T-cell (primary cell): Measurements from ENCODE around the gene SLC9A9. TPM values are rescaled to one million over a fixed set of nuclear protein-coding genes. Genes with fewer than 3 reads are reported as not detected.

Source experiments
- ATAC-seq, 4 experiments: fragments of 200-7000 bp in 3 of 4; fragments of 150-1000 bp in 1 of 4; cut with Tn5 transposase; replicated peaks in 1 of 4; 1 replicate in 3 of 4; 2 replicates in 1 of 4; pipeline ENCODE4 v1.10.0; 2021; ENCODE audit warnings: moderate library complexity in 3 of 4, mild to moderate bottlenecking in 2 of 4, moderate number of reproducible peaks in 1 of 4
- CTCF ChIA-PET, 2 donors: fragments of 300-600 bp; sonication (Branson Sonifier 250); formaldehyde crosslinking; loops; one replicate each; lab custom pipeline; 2022; ENCODE audit warnings: antibody characterized with exemption in 2 of 2; lab: Charles Lee
- POLR2A ChIA-PET, 2 donors: fragments of 300-600 bp; sonication (Branson Sonifier 250); formaldehyde crosslinking; loops; one replicate each; lab custom pipeline; 2022; ENCODE audit warnings: antibody characterized with exemption in 2 of 2; lab: Charles Lee
- DNase-seq, 35 experiments: peaks; one replicate each; pipeline versions ENCODE4 v3.0.0 to v3.0.0-alpha.2; 2013 to 2023
- H3K27ac ChIP-seq: one replicate; pipeline ENCODE4 v1.5.1; 2013; ENCODE audit warnings: low read length
- H3K27me3 ChIP-seq, 2 experiments: replicated peaks in 1 of 2; 1 replicate in 1 of 2; 2 replicates in 1 of 2; pipeline versions ENCODE4 v1.6.1 to v1.7.0; 2013; ENCODE audit warnings: low read length in 1 of 2, mixed read lengths in 1 of 2; ENCODE audit not compliant: control insufficient read depth in 2 of 2, insufficient read depth in 2 of 2; ENCODE audit errors: extremely low read depth in 1 of 2
- H3K36me3 ChIP-seq, 2 donors: 1 replicate in 1 of 2; 2 replicates in 1 of 2; pipeline versions ENCODE4 v1.6.1 to v1.7.0; 2013; ENCODE audit warnings: low read length in 1 of 2; ENCODE audit not compliant: control insufficient read depth in 2 of 2, insufficient read depth in 1 of 2; ENCODE audit errors: extremely low read depth in 1 of 2
- H3K4me1 ChIP-seq, 2 experiments: 1 replicate in 1 of 2; 2 replicates in 1 of 2; pipeline versions ENCODE4 v1.6.1 to v1.7.0; 2013; ENCODE audit warnings: low read length in 2 of 2, mixed read lengths in 1 of 2; ENCODE audit not compliant: insufficient read depth in 2 of 2, control insufficient read depth in 1 of 2; ENCODE audit errors: extremely low read depth in 1 of 2
- H3K4me3 ChIP-seq, 2 donors: 1 replicate in 1 of 2; 2 replicates in 1 of 2; pipeline versions ENCODE4 v1.5.1 to v1.7.0; 2013; ENCODE audit warnings: mild to moderate bottlenecking in 2 of 2, low read length in 1 of 2, moderate library complexity in 1 of 2; ENCODE audit not compliant: control insufficient read depth in 1 of 2; ENCODE audit errors: extremely low read depth in 1 of 2
- H3K9me3 ChIP-seq: 2 replicates; pipeline ENCODE4 v1.7.0; 2013
- H3K27ac Mint-ChIP-seq, 2 donors: one replicate each; pipeline ENCODE4 v1.8.0; 2020 to 2021; ENCODE audit warnings: mild to moderate bottlenecking in 2 of 2, mixed read lengths in 2 of 2
- H3K27me3 Mint-ChIP-seq, 2 donors: one replicate each; pipeline ENCODE4 v1.8.0; 2021 to 2022; ENCODE audit warnings: mixed read lengths in 2 of 2
- H3K36me3 Mint-ChIP-seq: one replicate; pipeline ENCODE4 v1.8.0; 2021; ENCODE audit warnings: mixed read lengths
- H3K4me1 Mint-ChIP-seq, 3 donors: one replicate each; pipeline ENCODE4 v1.8.0; 2020 to 2022; ENCODE audit warnings: mixed read lengths in 3 of 3, mild to moderate bottlenecking in 1 of 3
- H3K4me3 Mint-ChIP-seq, 3 donors: one replicate each; pipeline ENCODE4 v1.8.0; 2020 to 2022; ENCODE audit warnings: mild to moderate bottlenecking in 3 of 3, mixed read lengths in 3 of 3, moderate library complexity in 3 of 3
- H3K9me3 Mint-ChIP-seq, 3 donors: one replicate each; pipeline ENCODE4 v1.8.0; 2020 to 2022; ENCODE audit warnings: mixed read lengths in 3 of 3
- WGBS: methylation state at CpG from one replicate; pipeline ENCODE4 v1.1.5; 2013; ENCODE audit warnings: missing lambda C conversion rate; ENCODE audit not compliant: insufficient coverage; 5-methylcytosine and 5-hydroxymethylcytosine counted together
- total RNA-seq, 35 experiments: library from RNA in 6 of 35; stranded (reverse) in 6 of 35; fragments of 120-200 nt in 1 of 35; gene quantifications; one replicate each; pipeline versions ENCODE4 v1.2.1 to v1.2.4 and lab custom pipeline; 2013 to 2026

Gene SLC9A9
- total RNA-seq, 5 donors from 2014 or later (not counting 1 experiment from before 2014, with no cell fraction given): 11.2 to 36.8 (median 17.8) TPM

DNA sequence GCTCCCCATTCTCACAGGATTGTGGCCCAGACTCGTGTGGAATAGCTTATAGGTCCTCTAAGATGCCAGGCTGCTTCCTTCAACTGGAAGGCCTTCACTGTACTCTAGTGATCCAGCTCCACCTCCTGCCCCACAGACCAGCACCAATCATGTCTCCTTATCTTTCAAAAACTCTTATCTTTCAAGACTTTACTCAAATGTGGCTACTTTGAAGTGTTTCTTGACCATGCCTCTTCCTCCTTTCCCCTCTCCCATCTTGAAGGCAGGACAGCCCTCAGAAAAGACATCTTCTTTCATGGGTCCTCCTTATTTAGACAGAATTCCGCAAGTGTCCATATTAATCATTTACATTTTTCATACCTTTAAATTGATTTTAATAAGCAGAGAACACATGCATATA lies 586.4 kb downstream of the SLC9A9 start:
- no peaks in the 10 kb centered on the region for H3K9me3 Mint-ChIP-seq
- ChIA-PET CTCF (no interaction called here), POLR2A (no interaction called here)
- Histone ChIP-seq H3K9me3 (no peaks in the 10 kb centered on the region), H3K4me1 (no peaks in the 10 kb centered on the region), H3K36me3 (peaks cover 0 to 13% of the 10 kb centered on the region in 2 donors), H3K27me3 (no peaks in the 10 kb centered on the region), H3K4me3 (no peak overlapping the region), H3K27ac (no peak overlapping the region)
- H3K36me3 Mint-ChIP-seq: peaks cover 14% of the 10 kb centered on the region
- WGBS: 42% methylated on average over 1 of the region's 2 CpGs
- no peaks in the 10 kb centered on the region for H3K27me3 Mint-ChIP-seq
- H3K27ac Mint-ChIP-seq: no peak overlapping the region
- DNase-seq (no peak), ATAC-seq (no peak)
- H3K4me3 Mint-ChIP-seq: no peak overlapping the region
- peaks cover 0 to 6% (median 2%) of the 10 kb centered on the region in 3 donors for H3K4me1 Mint-ChIP-seq

DNA sequence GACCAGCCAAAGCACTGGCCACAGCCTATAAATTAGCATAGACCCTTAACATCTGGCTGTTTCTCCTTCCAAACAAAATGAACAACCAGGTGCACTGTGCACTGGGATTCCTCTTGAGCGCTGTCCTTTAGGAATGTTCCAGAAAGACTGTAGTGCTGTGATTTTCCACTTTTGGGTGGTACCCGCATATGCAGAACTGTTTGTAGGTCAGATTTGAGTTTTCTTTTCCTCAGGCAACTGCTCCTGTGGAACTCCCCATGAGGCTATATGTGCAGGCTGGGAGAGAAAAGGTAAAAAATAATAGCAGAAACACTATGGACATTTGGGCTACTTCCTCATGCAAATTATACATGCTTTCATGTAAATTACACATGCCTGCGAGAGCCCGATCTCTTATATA lies 589.6 kb downstream of the SLC9A9 start:
- DNase-seq: no peak
- ChIA-PET CTCF (no interaction called here), POLR2A (no interaction called here)

GRCh38 chr3:143256416-143256815 lies 591.9 kb downstream of the SLC9A9 start:
- Histone ChIP-seq H3K4me3 (no peak overlapping the region), H3K27ac (no peak overlapping the region), H3K36me3 (no peaks in the 10 kb centered on the region), H3K4me1 (no peaks in the 10 kb centered on the region), H3K27me3 (no peaks in the 10 kb centered on the region), H3K9me3 (no peaks in the 10 kb centered on the region)
- ChIA-PET POLR2A (no interaction called here), CTCF (no interaction called here)
- Mint-ChIP-seq H3K36me3 (no peaks in the 10 kb centered on the region), H3K27ac (no peak overlapping the region), H3K27me3 (no peaks in the 10 kb centered on the region), H3K4me1 (peaks cover 0 to 2% (median 0%) of the 10 kb centered on the region in 3 donors), H3K9me3 (no peaks in the 10 kb centered on the region), H3K4me3 (no peak overlapping the region)
- DNase-seq (no peak), ATAC-seq (no peak)

More for the DNA sequence above, 589.6 kb downstream of the SLC9A9 start:
- Histone ChIP-seq H3K9me3 (no peaks in the 10 kb centered on the region), H3K4me1 (no peaks in the 10 kb centered on the region), H3K27me3 (no peaks in the 10 kb centered on the region), H3K4me3 (no peak overlapping the region), H3K27ac (no peak overlapping the region), H3K36me3 (no peaks in the 10 kb centered on the region)
- no peak overlapping the region for H3K27ac Mint-ChIP-seq
- H3K27me3 Mint-ChIP-seq: no peaks in the 10 kb centered on the region
- H3K9me3 Mint-ChIP-seq: no peaks in the 10 kb centered on the region
- WGBS: 86% methylated on average over 1 of the region's 4 CpGs
- no peaks in the 10 kb centered on the region for H3K36me3 Mint-ChIP-seq
- ATAC-seq: no peak
- peaks cover 0 to 6% (median 2%) of the 10 kb centered on the region in 3 donors for H3K4me1 Mint-ChIP-seq
- H3K4me3 Mint-ChIP-seq: no peak overlapping the region

GRCh38 chr3:143255739-143256138 lies 592.5 kb downstream of the SLC9A9 start:
- Histone ChIP-seq H3K27me3 (no peaks in the 10 kb centered on the region), H3K36me3 (no peaks in the 10 kb centered on the region), H3K4me1 (no peaks in the 10 kb centered on the region), H3K27ac (no peak overlapping the region), H3K4me3 (no peak overlapping the region), H3K9me3 (no peaks in the 10 kb centered on the region)
- Mint-ChIP-seq H3K4me1 (peaks cover 0 to 2% (median 0%) of the 10 kb centered on the region in 3 donors), H3K27ac (no peak overlapping the region), H3K4me3 (no peak overlapping the region), H3K27me3 (no peaks in the 10 kb centered on the region), H3K9me3 (no peaks in the 10 kb centered on the region), H3K36me3 (no peaks in the 10 kb centered on the region)
- no peak for ATAC-seq
- POLR2A ChIA-PET: no interaction called here
- CTCF ChIA-PET: no interaction called here
- DNase-seq: no peak

GRCh38 chr3:143252931-143253330 lies 595.3 kb downstream of the SLC9A9 start:
- CTCF ChIA-PET: interaction anchor here in 1 of 2 donors (0.5 kb wide), 1 partner anchor 1596 kb away, joined by 3 read pairs; no protein-coding TSS in a partner anchor
- Mint-ChIP-seq H3K36me3 (peaks cover 3% of the 10 kb centered on the region), H3K27ac (no peak overlapping the region), H3K4me1 (peaks cover 0 to 2% (median 0%) of the 10 kb centered on the region in 3 donors), H3K9me3 (peaks cover 0 to 4% (median 0%) of the 10 kb centered on the region in 3 donors), H3K4me3 (no peak overlapping the region), H3K27me3 (no peaks in the 10 kb centered on the region)
- DNase-seq: no peak
- Histone ChIP-seq H3K4me3 (no peak overlapping the region), H3K27ac (no peak overlapping the region), H3K9me3 (no peaks in the 10 kb centered on the region), H3K4me1 (no peaks in the 10 kb centered on the region), H3K27me3 (no peaks in the 10 kb centered on the region), H3K36me3 (no peaks in the 10 kb centered on the region)
- POLR2A ChIA-PET: interaction anchor here in 1 of 2 donors (0.5 kb wide), 1 partner anchor 172 kb away, joined by 7 read pairs; no protein-coding TSS in a partner anchor
- WGBS: 97% methylated on average over 6 of the region's 6 CpGs
- no peak for ATAC-seq

DNA sequence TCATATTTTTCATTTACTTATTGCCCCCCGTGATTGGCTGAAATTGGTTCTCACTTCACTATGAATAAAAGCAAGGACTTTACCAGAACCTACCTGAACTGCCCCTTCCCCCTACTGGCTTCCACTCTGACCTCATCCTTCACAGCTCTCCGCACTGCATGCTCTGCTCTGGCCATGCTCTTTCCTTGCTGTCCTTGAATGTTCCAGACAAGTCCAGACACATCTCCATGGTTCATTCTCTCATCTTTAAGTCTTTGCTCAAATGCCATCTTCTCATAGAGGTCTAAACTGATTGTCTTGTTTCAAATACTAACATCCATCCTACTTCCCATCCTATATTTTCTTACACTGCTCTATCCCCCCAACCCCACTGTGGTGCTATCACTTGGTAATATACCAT lies 599.3 kb downstream of the SLC9A9 start:
- Histone ChIP-seq H3K9me3 (no peaks in the 10 kb centered on the region), H3K27ac (no peak overlapping the region), H3K36me3 (no peaks in the 10 kb centered on the region), H3K4me3 (no peak overlapping the region), H3K27me3 (no peaks in the 10 kb centered on the region), H3K4me1 (no peaks in the 10 kb centered on the region)
- H3K36me3 Mint-ChIP-seq: peaks cover 3% of the 10 kb centered on the region
- no peak overlapping the region for H3K27ac Mint-ChIP-seq
- WGBS: 94% methylated on average over 2 of the region's 2 CpGs
- H3K4me1 Mint-ChIP-seq: no peaks in the 10 kb centered on the region
- ChIA-PET POLR2A (no interaction called here), CTCF (no interaction called here)
- H3K9me3 Mint-ChIP-seq: peaks cover 0 to 4% (median 0%) of the 10 kb centered on the region in 3 donors
- no peak overlapping the region for H3K4me3 Mint-ChIP-seq
- H3K27me3 Mint-ChIP-seq: no peaks in the 10 kb centered on the region
- DNase-seq (no peak), ATAC-seq (no peak)

- ChIA-PET POLR2A (no interaction called here), CTCF (no interaction called here)
- Histone ChIP-seq H3K36me3 (no peaks in the 10 kb centered on the region), H3K9me3 (no peaks in the 10 kb centered on the region), H3K27ac (no peak overlapping the region), H3K4me3 (no peak overlapping the region), H3K27me3 (no peaks in the 10 kb centered on the region), H3K4me1 (no peaks in the 10 kb centered on the region)
- DNase-seq (no peak), ATAC-seq (no peak)
- peaks cover 3% of the 10 kb centered on the region for H3K36me3 Mint-ChIP-seq
- no peak overlapping the region for H3K27ac Mint-ChIP-seq
- peaks cover 0 to 6% (median 0%) of the 10 kb centered on the region in 3 donors for H3K4me1 Mint-ChIP-seq
- no peaks in the 10 kb centered on the region for H3K27me3 Mint-ChIP-seq
- H3K9me3 Mint-ChIP-seq: peaks cover 0 to 4% (median 0%) of the 10 kb centered on the region in 3 donors
- WGBS: no CpG with 5 or more reads among the region's 3 CpGs
- no peak overlapping the region for H3K4me3 Mint-ChIP-seq
Observed at GRCh38 chr3:143247073-143247472, 601.2 kb downstream of the SLC9A9 start.
